WERI-Rb-1 (cell line): ENCODE data around the gene C2CD2.

Experiments used
- DNase-seq: peaks from one replicate; pipeline ENCODE4 v3.0.0-alpha.2; 2020
- H3K27ac ChIP-seq: fragments of 250-450 bp; sonication (Bioruptor Pico); 2 replicates; pipeline ENCODE4 v1.5.1; 2020; ENCODE audit warnings: mild to moderate bottlenecking, moderate library complexity
- H3K27me3 ChIP-seq: fragments of 250-450 bp; sonication (Bioruptor Pico); 2 replicates; pipeline ENCODE4 v1.5.1; 2021; ENCODE audit warnings: mild to moderate bottlenecking, low read depth, moderate library complexity; ENCODE audit not compliant: insufficient read depth, severe bottlenecking
- H3K36me3 ChIP-seq: fragments of 250-450 bp; sonication (Bioruptor Pico); 2 replicates; pipeline ENCODE4 v1.5.1; 2020; ENCODE audit warnings: mild to moderate bottlenecking, moderate library complexity
- H3K4me3 ChIP-seq: 2 replicates; pipeline ENCODE4 v1.5.1; 2011; ENCODE audit warnings: low read depth, mild to moderate bottlenecking, control low read depth, low read length
- H3K9me3 ChIP-seq: fragments of 250-450 bp; sonication (Bioruptor Pico); 2 replicates; pipeline ENCODE4 v1.5.1; 2021; ENCODE audit warnings: mild to moderate bottlenecking, moderate library complexity; ENCODE audit not compliant: severe bottlenecking
- TF ChIP-seq, protein P1 (sequence below): IDR thresholded peaks from 2 replicates; pipeline ENCODE4 v1.5.1; 2011; ENCODE audit warnings: low read depth, mild to moderate bottlenecking, control low read depth, inconsistent platforms, low read length

C2CD2 gene

DNA sequence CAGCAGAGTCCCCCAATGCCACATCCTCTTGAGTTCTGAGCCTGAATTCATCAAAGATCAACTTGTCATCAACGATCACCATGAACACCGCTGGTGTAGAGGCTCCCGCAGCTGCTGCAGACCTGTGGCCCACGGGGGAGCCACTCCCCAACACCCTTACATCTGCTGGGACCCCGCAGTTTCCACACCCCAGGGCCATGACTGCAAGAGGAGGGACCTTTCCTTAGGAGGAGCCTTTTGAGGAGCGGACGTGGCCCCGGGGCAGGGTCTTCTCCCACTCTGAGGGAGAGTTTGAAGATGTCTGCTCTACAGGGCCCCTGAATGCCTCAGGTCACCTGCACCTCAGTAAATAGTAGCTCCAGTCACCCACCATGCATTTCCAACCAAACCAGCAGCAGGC is 77.4 kb downstream of the C2CD2 start:
- Histone ChIP-seq H3K27me3 (no peaks in the 10 kb centered on the region), H3K9me3 (no peaks in the 10 kb centered on the region), H3K4me3 (no peak overlapping the region), H3K36me3 (no peaks in the 10 kb centered on the region; the same call in none of the 2 replicates), H3K27ac (no peak overlapping the region)
- TF ChIP-seq, protein P1, sequence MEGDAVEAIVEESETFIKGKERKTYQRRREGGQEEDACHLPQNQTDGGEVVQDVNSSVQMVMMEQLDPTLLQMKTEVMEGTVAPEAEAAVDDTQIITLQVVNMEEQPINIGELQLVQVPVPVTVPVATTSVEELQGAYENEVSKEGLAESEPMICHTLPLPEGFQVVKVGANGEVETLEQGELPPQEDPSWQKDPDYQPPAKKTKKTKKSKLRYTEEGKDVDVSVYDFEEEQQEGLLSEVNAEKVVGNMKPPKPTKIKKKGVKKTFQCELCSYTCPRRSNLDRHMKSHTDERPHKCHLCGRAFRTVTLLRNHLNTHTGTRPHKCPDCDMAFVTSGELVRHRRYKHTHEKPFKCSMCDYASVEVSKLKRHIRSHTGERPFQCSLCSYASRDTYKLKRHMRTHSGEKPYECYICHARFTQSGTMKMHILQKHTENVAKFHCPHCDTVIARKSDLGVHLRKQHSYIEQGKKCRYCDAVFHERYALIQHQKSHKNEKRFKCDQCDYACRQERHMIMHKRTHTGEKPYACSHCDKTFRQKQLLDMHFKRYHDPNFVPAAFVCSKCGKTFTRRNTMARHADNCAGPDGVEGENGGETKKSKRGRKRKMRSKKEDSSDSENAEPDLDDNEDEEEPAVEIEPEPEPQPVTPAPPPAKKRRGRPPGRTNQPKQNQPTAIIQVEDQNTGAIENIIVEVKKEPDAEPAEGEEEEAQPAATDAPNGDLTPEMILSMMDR = no peak
- no peak for DNase-seq

DNA sequence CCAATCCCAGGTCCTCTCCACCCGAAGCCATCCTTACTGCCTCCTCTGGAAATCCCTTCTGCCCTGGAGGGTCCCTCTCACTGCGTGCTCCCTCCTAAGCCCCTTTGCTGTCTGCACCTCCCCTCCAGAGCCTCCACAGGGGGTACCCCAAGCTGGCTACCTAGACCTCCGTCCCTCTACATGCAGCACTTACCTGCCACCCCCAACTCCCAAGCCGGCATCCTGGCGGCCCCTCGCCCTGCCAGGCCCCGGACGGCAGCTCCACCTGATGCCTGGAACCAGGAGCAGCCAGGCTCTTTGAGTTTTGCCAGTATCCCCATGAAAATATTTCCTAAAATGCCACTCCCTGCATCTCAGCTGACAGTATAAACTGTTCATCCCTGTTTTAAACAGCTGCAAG is 78.7 kb downstream of the C2CD2 start:
- Histone ChIP-seq H3K36me3 (no peaks in the 10 kb centered on the region; the same call in none of the 2 replicates), H3K4me3 (no peak overlapping the region), H3K9me3 (no peaks in the 10 kb centered on the region), H3K27ac (no peak overlapping the region), H3K27me3 (no peaks in the 10 kb centered on the region)
- TF ChIP-seq, protein P1 = no peak
- no peak for DNase-seq

DNA sequence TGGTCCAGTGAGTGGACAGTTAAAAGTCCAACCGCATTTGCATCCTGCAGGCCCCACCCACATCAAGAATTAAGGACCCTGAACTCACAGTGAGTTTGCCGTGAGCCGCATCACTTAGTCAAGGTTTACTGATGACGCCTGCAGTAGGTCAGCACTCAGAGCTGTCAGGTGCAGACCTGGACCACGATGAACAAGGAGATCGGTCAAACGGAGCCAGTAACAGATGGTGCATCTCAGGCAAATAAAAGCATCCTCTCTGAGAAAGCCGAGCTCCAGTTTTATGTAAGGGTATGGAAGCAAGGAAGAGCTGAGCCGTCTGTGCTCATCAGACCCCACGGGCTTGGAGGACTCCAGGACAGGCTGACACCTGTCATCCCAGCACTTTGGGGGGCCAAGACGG is 79.2 kb downstream of the C2CD2 start:
- no peaks in the 10 kb centered on the region for H3K27me3 ChIP-seq
- H3K4me3 ChIP-seq = no peak overlapping the region
- H3K9me3 ChIP-seq = no peaks in the 10 kb centered on the region
- no peak overlapping the region for H3K27ac ChIP-seq
- no peaks in the 10 kb centered on the region; the same call in none of the 2 replicates for H3K36me3 ChIP-seq
- TF ChIP-seq, protein P1 = no peak
- DNase-seq = no peak

DNA sequence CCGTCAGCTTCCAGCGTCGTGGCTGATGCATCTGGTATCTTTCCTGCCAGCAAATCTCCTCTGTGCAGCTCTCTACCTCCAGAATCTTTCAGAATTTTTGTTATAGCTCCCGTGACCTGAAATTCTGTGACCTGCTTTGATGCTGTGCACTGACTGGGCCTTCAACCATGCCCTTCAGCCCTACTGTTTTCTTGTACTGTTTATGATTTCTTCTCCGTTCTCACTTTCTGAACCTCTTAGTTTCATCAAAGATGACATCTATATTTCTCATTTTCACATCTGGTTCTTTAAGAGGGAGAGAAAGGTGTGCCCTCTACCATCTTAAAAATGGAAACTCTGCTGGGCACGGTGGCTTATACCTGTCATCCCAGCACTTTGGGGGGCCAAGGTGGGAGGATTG is 80.4 kb downstream of the C2CD2 start:
- H3K27me3 ChIP-seq = no peaks in the 10 kb centered on the region
- no peak for DNase-seq
- no peak overlapping the region for H3K4me3 ChIP-seq
- H3K27ac ChIP-seq = no peak overlapping the region
- no peaks in the 10 kb centered on the region for H3K9me3 ChIP-seq
- no peaks in the 10 kb centered on the region; the same call in none of the 2 replicates for H3K36me3 ChIP-seq
- TF ChIP-seq, protein P1 = no peak

DNA sequence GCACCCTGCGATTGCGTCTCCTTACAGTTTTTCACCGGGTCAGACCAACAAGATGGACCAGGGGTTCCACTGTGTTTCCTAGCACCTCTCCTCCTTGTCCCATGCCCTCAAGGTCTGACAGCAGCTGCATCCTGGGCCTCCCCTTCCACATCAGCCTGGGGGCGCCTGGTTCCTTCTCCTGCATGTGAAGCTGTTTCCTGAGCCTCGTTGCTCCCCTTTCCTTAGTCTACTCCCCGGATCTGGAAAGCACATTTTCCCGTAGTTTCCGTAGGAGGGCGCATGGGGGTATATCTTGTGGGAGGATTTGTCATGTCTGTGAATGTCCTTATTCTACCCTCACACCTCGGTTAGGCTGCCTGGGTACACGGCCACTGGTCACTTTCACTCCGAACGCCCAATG is 80.8 kb downstream of the C2CD2 start:
- H3K27ac ChIP-seq = no peak overlapping the region
- no peaks in the 10 kb centered on the region; the same call in 1 of the 2 replicates for H3K36me3 ChIP-seq
- DNase-seq = peak; percentile 54
- H3K27me3 ChIP-seq = no peaks in the 10 kb centered on the region
- TF ChIP-seq, protein P1 = peak; percentile 17
- H3K9me3 ChIP-seq = no peaks in the 10 kb centered on the region
- H3K4me3 ChIP-seq = no peak overlapping the region
